Upper lobe of right lung (tissue), 1 donor: ENCODE measurements around the gene CD164L2. TPM values are rescaled to one million over a fixed set of nuclear protein-coding genes. Genes with fewer than 3 reads are reported as not detected.

Experiments
- ATAC-seq: fragments of 200-7000 bp; cut with Tn5 transposase; one replicate; pipeline ENCODE4 v1.9.1; 2020; ENCODE audit warnings: mild to moderate bottlenecking, moderate library complexity
- DNase-seq: peaks from one replicate; pipeline ENCODE4 v3.0.0-alpha.2; 2020
- H3K27ac ChIP-seq: fragments of 200-600 bp; one replicate; pipeline ENCODE4 v1.8.0; 2022
- H3K27me3 ChIP-seq: fragments of 200-600 bp; one replicate; pipeline ENCODE4 v1.8.0; 2022; ENCODE audit warnings: mild to moderate bottlenecking
- H3K36me3 ChIP-seq: fragments of 200-600 bp; one replicate; pipeline ENCODE4 v1.8.0; 2022
- H3K4me1 ChIP-seq: fragments of 200-600 bp; one replicate; pipeline ENCODE4 v1.8.0; 2022
- H3K4me3 ChIP-seq: fragments of 200-600 bp; one replicate; pipeline ENCODE4 v1.8.0; 2022; ENCODE audit warnings: mild to moderate bottlenecking
- H3K9me3 ChIP-seq: fragments of 200-600 bp; one replicate; pipeline ENCODE4 v1.8.0; 2022
- CTCF ChIP-seq: fragments of 200-600 bp; IDR thresholded peaks from one replicate; pipeline ENCODE4 v1.8.0; 2022; ENCODE audit warnings: antibody characterized with exemption
- intact Hi-C: fragments of 100-400 bp; cut with DNase I; formaldehyde crosslinking; loops from one replicate; pipeline ENCODE4 v1.11.0; 2022
- total RNA-seq: library from RNA; stranded (reverse); fragmentation: NEBNext Ultra II Directional; extraction: Animal tissue kit (Norgen Biotek cat#: 25700); gene quantifications from one replicate; pipeline ENCODE4 v1.2.1, GENCODE V29; 2021
- donor health status: DM: no; HTN: yes; CAD: no; lungs with severe emphysema.

CD164L2 gene
- total RNA-seq, 1 donor from 2014 or later = 1.2 TPM

- no peak for TF ChIP-seq CTCF
- H3K4me1 ChIP-seq = peaks cover 49% of the 10 kb centered on the region
- H3K36me3 ChIP-seq = peaks cover 55% of the 10 kb centered on the region
- H3K27me3 ChIP-seq = no peaks in the 10 kb centered on the region
- DNase-seq (no peak), ATAC-seq (no peak)
- peak overlapping the region; percentile 70 for H3K27ac ChIP-seq
- H3K9me3 ChIP-seq = no peaks in the 10 kb centered on the region
- intact Hi-C loops = no loop called here
- no peak overlapping the region for H3K4me3 ChIP-seq
Measured at GRCh38 chr1:27417713-27418112, 34.6 kb upstream of the CD164L2 start.

- Histone ChIP-seq H3K27ac (no peak overlapping the region), H3K4me1 (peaks cover 44% of the 10 kb centered on the region), H3K27me3 (no peaks in the 10 kb centered on the region), H3K36me3 (peaks cover 67% of the 10 kb centered on the region), H3K4me3 (no peak overlapping the region), H3K9me3 (no peaks in the 10 kb centered on the region)
- peak; percentile 64 for TF ChIP-seq CTCF
- ATAC-seq = peak; percentile 68
- intact Hi-C loops = no loop called here
- DNase-seq = no peak
Measured at GRCh38 chr1:27416387-27417111, 33.4 kb upstream of the CD164L2 start.

- ATAC-seq (no peak), DNase-seq (no peak)
- H3K4me3 ChIP-seq = no peak overlapping the region
- peaks cover 28% of the 10 kb centered on the region for H3K4me1 ChIP-seq
- H3K27ac ChIP-seq = no peak overlapping the region
- no peaks in the 10 kb centered on the region for H3K27me3 ChIP-seq
- H3K9me3 ChIP-seq = no peaks in the 10 kb centered on the region
- peaks cover 92% of the 10 kb centered on the region for H3K36me3 ChIP-seq
- TF ChIP-seq CTCF = no peak
- intact Hi-C loops = no loop called here
Measured at GRCh38 chr1:27414091-27414490, 31.0 kb upstream of the CD164L2 start.

GRCh38 chr1:27413004-27413403 is 29.9 kb upstream of the CD164L2 start:
- Histone ChIP-seq H3K4me3 (no peak overlapping the region), H3K9me3 (no peaks in the 10 kb centered on the region), H3K4me1 (peaks cover 17% of the 10 kb centered on the region), H3K27ac (peak overlapping the region; percentile 25), H3K36me3 (peaks cover 100% of the 10 kb centered on the region), H3K27me3 (no peaks in the 10 kb centered on the region)
- no peak for TF ChIP-seq CTCF
- ATAC-seq (peak; percentile 62), DNase-seq (no peak)
- intact Hi-C loops = no loop called here

GRCh38 chr1:27412502-27412901 is 29.4 kb upstream of the CD164L2 start:
- Histone ChIP-seq H3K27ac (no peak overlapping the region), H3K27me3 (no peaks in the 10 kb centered on the region)
- no peak for ATAC-seq

More at GRCh38 chr1:27412502-27412901, 29.4 kb upstream of the CD164L2 start:
- Histone ChIP-seq H3K36me3 (peaks cover 100% of the 10 kb centered on the region), H3K4me1 (peaks cover 12% of the 10 kb centered on the region), H3K9me3 (no peaks in the 10 kb centered on the region), H3K4me3 (no peak overlapping the region)
- DNase-seq = no peak
- intact Hi-C loops = no loop called here
- no peak for TF ChIP-seq CTCF
